Immature natural killer cell (primary cell): ENCODE data around the gene ADAMTS3. TPM values are rescaled to one million over a fixed set of nuclear protein-coding genes. Genes with fewer than 3 reads are reported as not detected.

Experiments
- DNase-seq, 3 donors: peaks; one replicate each; pipeline ENCODE4 v3.0.0; 2022; ENCODE audit warnings: mixed read lengths in 1 of 3
- H3K27ac Mint-ChIP-seq, 6 donors: one replicate each; pipeline ENCODE4 v1.8.0; 2020; ENCODE audit warnings: mixed read lengths in 6 of 6, mild to moderate bottlenecking in 5 of 6, inconsistent platforms in 4 of 6, moderate library complexity in 3 of 6
- H3K27me3 Mint-ChIP-seq, 3 donors: one replicate each; pipeline ENCODE4 v1.8.0; 2020 to 2021; ENCODE audit warnings: low read depth in 3 of 3, mild to moderate bottlenecking in 3 of 3, mixed read lengths in 3 of 3, moderate library complexity in 3 of 3, inconsistent platforms in 1 of 3
- H3K36me3 Mint-ChIP-seq, 3 donors: one replicate each; pipeline ENCODE4 v1.8.0; 2020; ENCODE audit warnings: mixed read lengths in 3 of 3, inconsistent platforms in 2 of 3, mild to moderate bottlenecking in 2 of 3
- H3K4me1 Mint-ChIP-seq, 2 donors: one replicate each; pipeline ENCODE4 v1.8.0; 2020; ENCODE audit warnings: inconsistent platforms in 2 of 2, mild to moderate bottlenecking in 2 of 2, mixed read lengths in 2 of 2, moderate library complexity in 1 of 2
- H3K4me3 Mint-ChIP-seq, 5 donors: one replicate each; pipeline ENCODE4 v1.8.0; 2020; ENCODE audit warnings: mild to moderate bottlenecking in 5 of 5, mixed read lengths in 5 of 5, inconsistent platforms in 3 of 5, moderate library complexity in 3 of 5
- H3K9me3 Mint-ChIP-seq, 6 donors: one replicate each; pipeline ENCODE4 v1.8.0; 2020; ENCODE audit warnings: mild to moderate bottlenecking in 6 of 6, mixed read lengths in 6 of 6, inconsistent platforms in 4 of 6, moderate library complexity in 3 of 6
- polyA plus RNA-seq, 3 donors: library from polyadenylated mRNA; unstranded; fragments of 300-500 nt; fragmentation: Illumina TruSeq; gene quantifications; one replicate each; pipeline ENCODE4 v1.2.3, GENCODE V29; 2021

Gene ADAMTS3
- polyA plus RNA-seq, 3 donors from 2014 or later = not detected

GRCh38 chr4:72394012-72394663, 174.9 kb downstream of the ADAMTS3 start:
- Mint-ChIP-seq H3K4me1 (no peaks in the 10 kb centered on the region), H3K27me3 (peaks cover 0 to 2% (median 0%) of the 10 kb centered on the region in 3 donors), H3K9me3 (peaks cover 0 to 13% (median 5%) of the 10 kb centered on the region in 6 donors), H3K4me3 (no peak overlapping the region), H3K27ac (no peak overlapping the region), H3K36me3 (no peaks in the 10 kb centered on the region)
- DNase-seq = no peak

GRCh38 chr4:72391281-72391680, 177.7 kb downstream of the ADAMTS3 start:
- H3K27ac Mint-ChIP-seq = no peak overlapping the region
- no peak overlapping the region for H3K4me3 Mint-ChIP-seq
- DNase-seq = no peak
- no peaks in the 10 kb centered on the region for H3K4me1 Mint-ChIP-seq
- peaks cover 0 to 2% (median 0%) of the 10 kb centered on the region in 3 donors for H3K27me3 Mint-ChIP-seq
- H3K36me3 Mint-ChIP-seq = no peaks in the 10 kb centered on the region
- H3K9me3 Mint-ChIP-seq = peaks cover 0 to 6% (median 4%) of the 10 kb centered on the region in 6 donors

GRCh38 chr4:72390409-72390808, 178.6 kb downstream of the ADAMTS3 start:
- DNase-seq = no peak
- Mint-ChIP-seq H3K36me3 (no peaks in the 10 kb centered on the region), H3K27me3 (no peaks in the 10 kb centered on the region), H3K9me3 (peaks cover 0 to 6% (median 3%) of the 10 kb centered on the region in 6 donors), H3K4me3 (no peak overlapping the region), H3K4me1 (no peaks in the 10 kb centered on the region), H3K27ac (no peak overlapping the region)

GRCh38 chr4:72388521-72388920, 180.5 kb downstream of the ADAMTS3 start:
- DNase-seq = no peak

GRCh38 chr4:72387959-72388358, 181.1 kb downstream of the ADAMTS3 start:
- Mint-ChIP-seq H3K36me3 (no peaks in the 10 kb centered on the region), H3K4me3 (no peak overlapping the region), H3K27ac (no peak overlapping the region), H3K9me3 (peaks cover 0 to 9% (median 3%) of the 10 kb centered on the region in 6 donors), H3K27me3 (no peaks in the 10 kb centered on the region), H3K4me1 (no peaks in the 10 kb centered on the region)
- no peak for DNase-seq

More at GRCh38 chr4:72388521-72388920, 180.5 kb downstream of the ADAMTS3 start:
- H3K4me3 Mint-ChIP-seq = no peak overlapping the region
- no peak overlapping the region for H3K27ac Mint-ChIP-seq
- no peaks in the 10 kb centered on the region for H3K27me3 Mint-ChIP-seq
- H3K36me3 Mint-ChIP-seq = no peaks in the 10 kb centered on the region
- H3K9me3 Mint-ChIP-seq = peaks cover 0 to 9% (median 3%) of the 10 kb centered on the region in 6 donors
- H3K4me1 Mint-ChIP-seq = no peaks in the 10 kb centered on the region

GRCh38 chr4:72383439-72383838, 185.6 kb downstream of the ADAMTS3 start:
- no peak overlapping the region for H3K4me3 Mint-ChIP-seq
- no peaks in the 10 kb centered on the region for H3K4me1 Mint-ChIP-seq
- no peak overlapping the region for H3K27ac Mint-ChIP-seq
- no peak for DNase-seq
- no peaks in the 10 kb centered on the region for H3K36me3 Mint-ChIP-seq
- no peaks in the 10 kb centered on the region for H3K27me3 Mint-ChIP-seq
- H3K9me3 Mint-ChIP-seq = peaks cover 0 to 5% (median 1%) of the 10 kb centered on the region in 6 donors

GRCh38 chr4:72378901-72379300, 190.1 kb downstream of the ADAMTS3 start:
- no peak for DNase-seq
- Mint-ChIP-seq H3K27ac (no peak overlapping the region), H3K4me3 (no peak overlapping the region), H3K36me3 (no peaks in the 10 kb centered on the region), H3K9me3 (peaks cover 0 to 5% (median under 1%) of the 10 kb centered on the region in 6 donors), H3K4me1 (no peaks in the 10 kb centered on the region), H3K27me3 (peaks cover 0 to 1% (median 0%) of the 10 kb centered on the region in 3 donors)

- H3K36me3 Mint-ChIP-seq = no peaks in the 10 kb centered on the region
- peaks cover 0 to 5% (median 0%) of the 10 kb centered on the region in 6 donors for H3K9me3 Mint-ChIP-seq
- no peaks in the 10 kb centered on the region for H3K4me1 Mint-ChIP-seq
- H3K27ac Mint-ChIP-seq = no peak overlapping the region
- H3K4me3 Mint-ChIP-seq = no peak overlapping the region
- DNase-seq = no peak
- H3K27me3 Mint-ChIP-seq = peaks cover 0 to 1% (median 0%) of the 10 kb centered on the region in 3 donors
Measured at GRCh38 chr4:72377491-72378194, 191.4 kb downstream of the ADAMTS3 start.

- no peak overlapping the region for H3K27ac Mint-ChIP-seq
- peaks cover 0 to 5% (median 0%) of the 10 kb centered on the region in 6 donors for H3K9me3 Mint-ChIP-seq
- no peaks in the 10 kb centered on the region for H3K36me3 Mint-ChIP-seq
- peaks cover 0 to 1% (median 0%) of the 10 kb centered on the region in 3 donors for H3K27me3 Mint-ChIP-seq
- no peaks in the 10 kb centered on the region for H3K4me1 Mint-ChIP-seq
- DNase-seq = no peak
- H3K4me3 Mint-ChIP-seq = no peak overlapping the region
Measured at GRCh38 chr4:72376901-72377300, 192.1 kb downstream of the ADAMTS3 start.

- no peak overlapping the region for H3K4me3 Mint-ChIP-seq
- H3K27ac Mint-ChIP-seq = no peak overlapping the region
- no peaks in the 10 kb centered on the region for H3K36me3 Mint-ChIP-seq
- H3K4me1 Mint-ChIP-seq = no peaks in the 10 kb centered on the region
- H3K9me3 Mint-ChIP-seq = peaks cover 0 to 5% (median 1%) of the 10 kb centered on the region in 6 donors
- H3K27me3 Mint-ChIP-seq = peaks cover 0 to 1% (median 0%) of the 10 kb centered on the region in 3 donors
- DNase-seq = no peak
Measured at GRCh38 chr4:72375073-72375736, 193.8 kb downstream of the ADAMTS3 start.

- H3K36me3 Mint-ChIP-seq = no peaks in the 10 kb centered on the region
- no peak for DNase-seq
- no peak overlapping the region for H3K4me3 Mint-ChIP-seq
- H3K4me1 Mint-ChIP-seq = no peaks in the 10 kb centered on the region
- H3K27me3 Mint-ChIP-seq = peaks cover 0 to 1% (median 0%) of the 10 kb centered on the region in 3 donors
- no peak overlapping the region for H3K27ac Mint-ChIP-seq
- H3K9me3 Mint-ChIP-seq = peaks cover 0 to 5% (median 1%) of the 10 kb centered on the region in 6 donors
Measured at GRCh38 chr4:72374159-72374558, 194.9 kb downstream of the ADAMTS3 start.

GRCh38 chr4:72366601-72367000, 202.4 kb downstream of the ADAMTS3 start:
- no peak for DNase-seq
- no peak overlapping the region for H3K27ac Mint-ChIP-seq
- H3K36me3 Mint-ChIP-seq = no peaks in the 10 kb centered on the region
- H3K9me3 Mint-ChIP-seq = peaks cover 0 to 6% (median 3%) of the 10 kb centered on the region in 6 donors
- H3K27me3 Mint-ChIP-seq = no peaks in the 10 kb centered on the region
- H3K4me3 Mint-ChIP-seq = no peak overlapping the region
- H3K4me1 Mint-ChIP-seq = no peaks in the 10 kb centered on the region

- Mint-ChIP-seq H3K27ac (no peak overlapping the region), H3K36me3 (no peaks in the 10 kb centered on the region), H3K4me3 (no peak overlapping the region), H3K9me3 (peaks cover 0 to 6% (median 3%) of the 10 kb centered on the region in 6 donors), H3K27me3 (no peaks in the 10 kb centered on the region), H3K4me1 (no peaks in the 10 kb centered on the region)
- DNase-seq = no peak
Measured at GRCh38 chr4:72365981-72366380, 203.0 kb downstream of the ADAMTS3 start.

- H3K36me3 Mint-ChIP-seq = no peaks in the 10 kb centered on the region
- H3K27me3 Mint-ChIP-seq = no peaks in the 10 kb centered on the region
- peaks cover 0 to 6% (median 0%) of the 10 kb centered on the region in 6 donors for H3K9me3 Mint-ChIP-seq
- H3K4me1 Mint-ChIP-seq = no peaks in the 10 kb centered on the region
- DNase-seq = no peak
- H3K4me3 Mint-ChIP-seq = no peak overlapping the region
- no peak overlapping the region for H3K27ac Mint-ChIP-seq
Measured at GRCh38 chr4:72365016-72365415, 204.0 kb downstream of the ADAMTS3 start.
